Sigmoid colon (tissue), 7 donors: ENCODE results near the gene GREB1L. TPM values are rescaled to one million over a fixed set of nuclear protein-coding genes. Genes with fewer than 3 reads are reported as not detected.

ENCODE experiments used
- DNase-seq: peaks from one replicate; pipeline ENCODE4 v3.0.0-alpha.2; 2019
- H3K27ac ChIP-seq, 4 donors: fragments of 200-600 bp; sonication (generic); one replicate each; pipeline ENCODE4 v1.5.1; 2016 to 2019; ENCODE audit warnings: mild to moderate bottlenecking in 1 of 4
- H3K27me3 ChIP-seq, 3 donors: fragments of 200-600 bp; sonication (generic); one replicate each; pipeline ENCODE4 v1.5.1; 2019; ENCODE audit warnings: mild to moderate bottlenecking in 1 of 3
- H3K36me3 ChIP-seq, 4 donors: fragments of 200-600 bp; sonication (generic); one replicate each; pipeline ENCODE4 v1.5.1; 2016 to 2019
- H3K4me1 ChIP-seq, 4 donors: fragments of 200-600 bp; sonication (generic); one replicate each; pipeline ENCODE4 v1.5.1; 2017 to 2019
- H3K4me3 ChIP-seq, 4 donors: fragments of 200-600 bp; sonication (generic); one replicate each; pipeline ENCODE4 v1.5.1; 2017 to 2019; ENCODE audit warnings: mild to moderate bottlenecking in 2 of 4, moderate library complexity in 1 of 4
- H3K9me3 ChIP-seq, 4 donors: fragments of 200-600 bp in 3 of 4; sonication (generic) in 3 of 4; one replicate each; pipeline versions ENCODE4 v1.5.1 to v1.6.1; 2013 to 2019
- EP300 ChIP-seq, 4 donors: sonication (generic); formaldehyde crosslinking; IDR thresholded peaks; one replicate each; pipeline ENCODE4 v1.6.1; 2017; ENCODE audit warnings: antibody characterized with exemption in 4 of 4
- POLR2A ChIP-seq, 2 donors: fragments of 450-650 bp; IDR thresholded peaks; one replicate each; pipeline ENCODE4 v1.6.1; 2016; ENCODE audit warnings: antibody characterized with exemption in 2 of 2, mild to moderate bottlenecking in 2 of 2, moderate library complexity in 2 of 2
- POLR2AphosphoS5 ChIP-seq, 4 donors: sonication (generic); formaldehyde crosslinking; IDR thresholded peaks; one replicate each; pipeline ENCODE4 v1.6.1; 2017; ENCODE audit warnings: antibody characterized with exemption in 4 of 4
- WGBS, 2 donors: extraction: QIAGEN DNeasy Blood & Tissue Kit; methylation state at CpG; one replicate each; pipeline ENCODE4 v1.1.7; 2013; 5-methylcytosine and 5-hydroxymethylcytosine counted together
- intact Hi-C: fragments of 100-400 bp; cut with DNase I; formaldehyde crosslinking; loops from one replicate; pipeline ENCODE4 v1.15.1; 2023
- polyA plus RNA-seq, 3 donors: library from polyadenylated mRNA; stranded (reverse); fragments of 200-250 nt; gene quantifications; one replicate each; pipeline ENCODE4 v1.2.3, GENCODE V29; 2013
- total RNA-seq, 4 donors: library from RNA; depleted of rRNA; stranded (reverse); fragments of >200 nt; gene quantifications; one replicate each; pipeline ENCODE4 v1.1.0, GENCODE V29; 2016
- TF ChIP-seq, protein P1 (sequence below), 4 experiments: fragments of 450-650 bp in 3 of 4; fragments of 200-600 bp in 1 of 4; IDR thresholded peaks; one replicate each; pipeline ENCODE4 v1.5.1; 2016 to 2019; ENCODE audit warnings: antibody characterized with exemption in 4 of 4, mild to moderate bottlenecking in 3 of 4, moderate library complexity in 2 of 4
- donor health status: healthy with polysubstance abuse.
- donor health status: Bipolar disorder and iron deficiency.
- donor health status: healthy.

Gene GREB1L
- total and polyA plus RNA-seq, 7 donors = 0.23 to 12.1 (median 4.4) TPM; not detected in 2

DNA sequence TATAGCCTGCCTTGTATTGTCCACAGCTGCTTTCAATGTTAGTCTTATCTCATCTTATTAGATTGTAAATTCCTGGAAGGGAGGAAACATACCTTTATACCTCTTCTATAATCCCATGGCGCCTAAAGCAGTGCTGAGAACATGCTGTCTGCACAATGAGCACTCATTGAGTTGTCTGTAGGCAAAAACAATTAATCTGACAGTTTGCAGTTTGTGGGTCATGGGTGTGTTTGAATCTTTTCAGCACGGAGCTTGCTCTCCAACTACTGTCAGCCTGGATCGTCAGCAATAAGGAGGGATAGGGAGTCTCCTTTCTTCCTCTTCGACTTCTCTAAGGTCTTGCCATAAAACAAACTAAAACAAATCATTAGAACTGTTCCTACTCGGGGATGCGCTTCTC is 26.5 kb upstream of the GREB1L start:
- DNase-seq = no peak
- Histone ChIP-seq H3K9me3 (no peaks in the 10 kb centered on the region), H3K36me3 (no peaks in the 10 kb centered on the region), H3K27me3 (no peaks in the 10 kb centered on the region), H3K27ac (no peak overlapping the region), H3K4me3 (no peak overlapping the region), H3K4me1 (no peaks in the 10 kb centered on the region)
- TF ChIP-seq POLR2A (IDR thresholded peaks at IDR 0.05) = no peak
- TF ChIP-seq, protein P1, sequence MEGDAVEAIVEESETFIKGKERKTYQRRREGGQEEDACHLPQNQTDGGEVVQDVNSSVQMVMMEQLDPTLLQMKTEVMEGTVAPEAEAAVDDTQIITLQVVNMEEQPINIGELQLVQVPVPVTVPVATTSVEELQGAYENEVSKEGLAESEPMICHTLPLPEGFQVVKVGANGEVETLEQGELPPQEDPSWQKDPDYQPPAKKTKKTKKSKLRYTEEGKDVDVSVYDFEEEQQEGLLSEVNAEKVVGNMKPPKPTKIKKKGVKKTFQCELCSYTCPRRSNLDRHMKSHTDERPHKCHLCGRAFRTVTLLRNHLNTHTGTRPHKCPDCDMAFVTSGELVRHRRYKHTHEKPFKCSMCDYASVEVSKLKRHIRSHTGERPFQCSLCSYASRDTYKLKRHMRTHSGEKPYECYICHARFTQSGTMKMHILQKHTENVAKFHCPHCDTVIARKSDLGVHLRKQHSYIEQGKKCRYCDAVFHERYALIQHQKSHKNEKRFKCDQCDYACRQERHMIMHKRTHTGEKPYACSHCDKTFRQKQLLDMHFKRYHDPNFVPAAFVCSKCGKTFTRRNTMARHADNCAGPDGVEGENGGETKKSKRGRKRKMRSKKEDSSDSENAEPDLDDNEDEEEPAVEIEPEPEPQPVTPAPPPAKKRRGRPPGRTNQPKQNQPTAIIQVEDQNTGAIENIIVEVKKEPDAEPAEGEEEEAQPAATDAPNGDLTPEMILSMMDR (IDR thresholded peaks at IDR 0.05) = no peak
- no peak for TF ChIP-seq EP300 (IDR thresholded peaks at IDR 0.05)
- TF ChIP-seq POLR2AphosphoS5 (IDR thresholded peaks at IDR 0.05) = no peak
- intact Hi-C loops = loop anchor here (2.0 kb wide), 1 partner anchor 21 kb away; no protein-coding TSS in a partner anchor
- WGBS, 2 donors = 33 to 56% methylated on average over 6 of the region's 6 CpGs

DNA sequence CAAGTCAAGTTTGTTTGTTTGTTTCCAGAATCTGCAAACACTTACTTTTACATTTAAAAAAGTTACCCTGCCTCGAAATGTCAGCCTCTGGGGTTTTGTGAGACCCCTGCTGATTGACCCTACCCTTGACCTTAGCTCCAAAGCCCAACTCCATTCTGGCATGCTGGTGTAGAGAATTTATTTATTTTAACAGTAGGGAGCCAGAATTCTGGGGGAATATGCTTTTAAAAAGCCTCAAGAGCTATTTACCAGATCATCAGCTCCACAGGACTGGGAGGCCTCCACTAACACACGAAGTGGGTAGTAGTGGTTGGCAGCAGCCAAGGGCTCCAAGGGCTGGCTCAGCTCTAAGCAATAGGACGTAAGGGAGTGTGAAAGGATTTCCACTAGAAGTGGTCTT is 23.2 kb upstream of the GREB1L start:
- WGBS, 2 donors = 76 to 77% methylated on average over 3 of the region's 3 CpGs
- no peaks in the 10 kb centered on the region for H3K27me3 ChIP-seq

DNA sequence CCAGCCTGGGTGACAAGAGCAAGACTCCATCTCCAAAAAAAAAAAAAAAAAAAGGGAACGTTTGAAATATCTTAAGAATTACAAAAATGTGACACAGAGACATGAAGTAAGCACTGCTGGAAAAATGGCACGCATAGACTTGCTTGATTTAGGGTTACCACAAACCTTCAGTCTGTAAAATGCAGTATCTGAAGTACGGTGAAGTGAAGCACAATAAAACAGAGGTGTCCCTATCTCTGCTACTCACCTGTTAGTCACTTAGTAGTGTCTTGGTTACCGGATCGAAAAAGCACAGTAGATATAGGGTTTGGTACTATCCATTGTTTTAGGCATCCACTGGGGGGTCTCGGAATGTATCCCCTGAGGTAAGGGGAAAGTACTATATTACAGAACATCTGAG is 11.6 kb upstream of the GREB1L start:
- intact Hi-C loops = no loop called here
- DNase-seq = no peak
- TF ChIP-seq POLR2A (IDR thresholded peaks at IDR 0.05) = no peak
- TF ChIP-seq POLR2AphosphoS5 (IDR thresholded peaks at IDR 0.05) = no peak
- TF ChIP-seq EP300 (IDR thresholded peaks at IDR 0.05) = no peak
- TF ChIP-seq, protein P1 (IDR thresholded peaks at IDR 0.05) = no peak
- Histone ChIP-seq H3K27me3 (no peaks in the 10 kb centered on the region), H3K27ac (no peak overlapping the region), H3K4me1 (no peaks in the 10 kb centered on the region), H3K36me3 (no peaks in the 10 kb centered on the region), H3K4me3 (no peak overlapping the region), H3K9me3 (no peaks in the 10 kb centered on the region)
- WGBS, 2 donors = 77 to 80% methylated on average over 6 of the region's 6 CpGs

More for the DNA sequence above, 23.2 kb upstream of the GREB1L start:
- no peak for TF ChIP-seq EP300 (IDR thresholded peaks at IDR 0.05)
- H3K4me3 ChIP-seq = no peak overlapping the region
- no peaks in the 10 kb centered on the region for H3K4me1 ChIP-seq
- no peaks in the 10 kb centered on the region for H3K36me3 ChIP-seq
- H3K27ac ChIP-seq = no peak overlapping the region
- DNase-seq = no peak
- no peaks in the 10 kb centered on the region for H3K9me3 ChIP-seq
- intact Hi-C loops = no loop called here

DNA sequence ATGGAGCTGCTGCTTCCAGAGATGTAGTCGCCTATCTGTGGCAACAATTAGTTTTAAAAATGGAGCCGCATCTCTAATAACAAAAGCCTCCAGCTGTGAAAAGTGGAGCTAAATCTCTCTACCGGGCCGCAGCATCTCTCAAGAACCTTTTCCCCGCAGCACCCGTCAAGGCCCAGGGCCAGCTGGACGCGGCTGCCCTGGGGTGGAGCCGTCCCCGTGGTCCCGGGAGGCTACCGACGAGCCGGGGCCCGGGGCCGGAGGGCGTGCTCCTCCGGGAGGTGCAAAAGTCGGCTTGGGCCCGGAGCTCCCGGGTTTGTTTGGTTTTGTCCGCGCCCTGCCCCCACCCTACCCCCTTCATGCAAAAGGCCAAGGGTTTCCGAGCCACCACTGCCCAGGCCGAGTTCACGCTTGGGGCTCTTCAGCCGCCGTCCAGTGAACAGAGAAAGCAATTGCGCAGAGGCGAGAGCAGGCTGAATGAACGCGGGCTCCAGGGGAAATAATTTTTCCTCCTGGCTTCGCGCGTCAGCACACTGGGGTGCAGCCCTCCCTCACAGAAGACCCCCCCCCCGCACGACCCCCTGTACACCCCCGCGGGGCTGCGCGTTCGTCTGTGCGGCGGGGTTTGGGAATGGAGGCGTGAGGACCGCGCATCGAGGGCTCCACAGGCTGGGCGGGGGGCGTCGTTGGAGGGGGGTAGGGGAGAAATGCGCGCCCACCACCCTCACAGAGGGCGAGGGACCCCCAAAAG is 557 bp upstream of the GREB1L start:
- no peak for DNase-seq
- intact Hi-C loops = no loop called here
- Histone ChIP-seq H3K27me3 (peaks cover 15 to 43% (median 34%) of the 10 kb centered on the region in 3 donors), H3K4me3 (peak overlapping the region; percentile 26 to 66 (median 52)), H3K36me3 (no peaks in the 10 kb centered on the region), H3K9me3 (no peaks in the 10 kb centered on the region), H3K4me1 (peaks cover 0 to 24% (median 23%) of the 10 kb centered on the region in 4 donors), H3K27ac (peak overlapping the region in 2 of 4 donors; percentile 27 to 77)
- WGBS, 2 donors = 3% methylated on average over 54 of the region's 54 CpGs
- TF ChIP-seq EP300 (IDR thresholded peaks at IDR 0.05) (no peak), POLR2A (IDR thresholded peaks at IDR 0.05) (no peak), POLR2AphosphoS5 (IDR thresholded peaks at IDR 0.05) (no peak)
- TF ChIP-seq, protein P1 (IDR thresholded peaks at IDR 0.05) = no peak

DNA sequence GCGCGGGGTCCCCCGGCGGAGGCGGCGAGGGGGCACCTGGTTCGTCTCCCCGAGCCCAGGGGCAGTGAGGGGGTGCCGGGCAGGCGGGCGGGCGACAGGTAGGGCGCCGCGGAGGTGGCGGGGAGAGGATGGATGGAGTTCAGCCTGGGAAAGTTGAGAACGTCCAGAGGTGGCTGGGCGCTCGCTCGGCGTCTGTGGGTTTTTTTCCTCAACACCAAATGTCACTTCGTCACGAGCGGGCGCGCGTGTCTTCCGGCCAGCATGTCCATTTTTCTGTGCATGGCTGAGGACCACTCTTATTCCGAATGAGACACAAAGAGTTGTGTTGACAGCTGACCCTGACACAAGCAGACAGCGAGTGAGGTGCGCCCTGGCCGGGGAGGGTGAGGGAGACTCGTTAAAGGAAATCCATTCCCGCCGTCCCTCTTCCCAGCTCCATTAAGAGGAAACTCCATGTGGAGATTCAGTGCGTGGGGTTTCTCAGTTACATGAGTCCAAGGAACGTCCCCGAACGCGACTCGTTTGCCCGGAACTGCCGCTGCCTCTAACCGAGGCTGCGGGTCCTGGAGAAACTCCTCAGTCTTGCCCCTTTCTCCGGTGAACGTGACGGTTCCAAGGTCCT is 859 bp downstream of the GREB1L start:
- Histone ChIP-seq H3K36me3 (no peaks in the 10 kb centered on the region), H3K9me3 (no peaks in the 10 kb centered on the region), H3K27me3 (peaks cover 15 to 43% (median 34%) of the 10 kb centered on the region in 3 donors), H3K4me1 (peaks cover 0 to 24% (median 23%) of the 10 kb centered on the region in 4 donors), H3K27ac (peak overlapping the region in 1 of 4 donors; percentile 77), H3K4me3 (peak overlapping the region; percentile 26 to 66 (median 52))
- DNase-seq = no peak
- WGBS, 2 donors = 2% methylated on average over 48 of the region's 48 CpGs
- intact Hi-C loops = no loop called here
- no peak for TF ChIP-seq POLR2A (IDR thresholded peaks at IDR 0.05)
- TF ChIP-seq, protein P1 (IDR thresholded peaks at IDR 0.05) = no peak
- TF ChIP-seq EP300 (IDR thresholded peaks at IDR 0.05) = no peak
- TF ChIP-seq POLR2AphosphoS5 (IDR thresholded peaks at IDR 0.05) = no peak
